ENCODE results near the gene SNX9. TPM values are rescaled to one million over a fixed set of nuclear protein-coding genes. Genes with fewer than 3 reads are reported as not detected.
"Not testable (repeated sequence)": the region's sequence is repeated elsewhere in the genome, so short reads cannot be mapped to it uniquely, and the experiment has no call there.

The SNX9 gene
- total and polyA plus RNA-seq, 4 donors: 19.3 to 27.6 (median 23.3) TPM

DNA sequence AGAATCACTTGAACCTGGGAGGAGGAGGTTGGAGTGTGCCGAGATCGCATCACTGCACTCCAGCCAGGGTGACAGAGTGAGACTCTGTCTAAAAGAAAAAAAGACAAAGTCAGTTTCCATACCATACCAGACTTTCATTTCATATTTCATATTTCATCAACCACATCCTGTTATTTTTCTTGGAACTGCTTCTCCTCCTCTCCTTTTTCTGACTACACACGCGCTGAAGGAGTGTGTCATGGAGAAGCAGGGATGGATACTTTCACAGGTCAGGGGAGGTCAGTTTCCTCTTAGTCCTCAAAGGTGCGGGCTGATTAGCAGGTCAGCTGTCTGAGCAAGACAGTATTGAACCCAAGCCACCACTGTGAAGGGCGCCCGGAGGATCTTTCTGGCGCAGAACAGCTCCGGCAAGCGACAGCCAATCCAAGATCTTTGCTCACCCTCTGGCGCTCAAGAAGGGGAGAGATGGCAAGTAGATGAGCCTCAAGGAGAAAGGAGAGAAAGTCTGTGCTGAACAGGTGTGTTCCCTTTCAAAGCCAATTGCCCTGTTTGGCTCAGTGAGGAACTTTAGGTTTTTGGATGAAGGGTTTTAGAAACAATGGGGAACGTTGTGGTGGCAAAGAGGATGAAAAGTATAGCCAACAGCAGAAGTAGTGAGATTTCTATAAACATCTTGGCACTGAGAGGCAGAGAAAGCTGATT lies 139.7 kb downstream of the SNX9 start:
- H3K4me3 ChIP-seq (ENCODE audit: low read depth, low read length): no peak overlapping the region
- peaks cover 3% of the 10 kb centered on the region for H3K4me1 ChIP-seq (ENCODE audit: control insufficient read depth, insufficient read depth, low read length)
- no peaks in the 10 kb centered on the region for H3K27me3 ChIP-seq (ENCODE audit: control insufficient read depth, insufficient read depth, low read length)
- peak in 1 of 6 donors; percentile 65 for DNase-seq (ENCODE audit: low read depth in 4 of 6, low spot score in 6 of 6)
- peaks cover 6% of the 10 kb centered on the region for H3K9me3 ChIP-seq (ENCODE audit: control insufficient read depth, insufficient read depth, low read length)
- H3K36me3 ChIP-seq (ENCODE audit: control insufficient read depth, insufficient read depth, low read length): no peaks in the 10 kb centered on the region
- H3K27ac ChIP-seq (ENCODE audit: low read depth, low read length): no peak overlapping the region
- WGBS (ENCODE audit: insufficient coverage): 85% methylated on average over 7 of the region's 12 CpGs

GRCh38 chr6:157964100-157964499 lies 141.1 kb downstream of the SNX9 start:
- Histone ChIP-seq H3K27ac (ENCODE audit: low read depth, low read length) (no peak overlapping the region), H3K4me3 (ENCODE audit: low read depth, low read length) (no peak overlapping the region), H3K4me1 (ENCODE audit: control insufficient read depth, insufficient read depth, low read length) (peaks cover 3% of the 10 kb centered on the region), H3K27me3 (ENCODE audit: control insufficient read depth, insufficient read depth, low read length) (no peaks in the 10 kb centered on the region), H3K9me3 (ENCODE audit: control insufficient read depth, insufficient read depth, low read length) (peaks cover 2% of the 10 kb centered on the region), H3K36me3 (ENCODE audit: control insufficient read depth, insufficient read depth, low read length) (no peaks in the 10 kb centered on the region)
- 100% methylated on average over 1 of the region's 3 CpGs for WGBS (ENCODE audit: insufficient coverage)
- no peak for DNase-seq (ENCODE audit: low read depth in 4 of 6, low spot score in 6 of 6)

DNA sequence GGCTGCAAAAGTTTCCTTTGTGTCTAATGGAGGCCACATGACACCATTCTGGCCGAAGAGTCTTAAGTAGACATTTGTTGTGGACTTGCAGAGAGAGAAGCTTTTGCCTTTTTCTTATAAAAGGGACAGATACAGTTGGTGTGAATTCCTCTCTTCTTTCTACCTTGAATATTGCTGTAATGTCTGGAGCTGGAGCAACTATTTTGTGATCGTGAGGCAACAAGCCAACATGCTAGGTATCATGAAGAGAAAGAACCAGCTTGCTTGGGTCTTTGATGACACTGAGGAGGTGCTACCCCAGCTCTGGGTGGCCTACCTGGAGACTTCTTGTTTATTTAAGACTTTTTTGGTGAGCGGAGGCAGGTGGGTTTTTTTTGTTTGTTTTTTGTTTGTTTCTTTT lies 142.3 kb downstream of the SNX9 start:
- WGBS (ENCODE audit: insufficient coverage): 96% methylated on average over 2 of the region's 3 CpGs
- H3K27ac ChIP-seq (ENCODE audit: low read depth, low read length): no peak overlapping the region
- DNase-seq (ENCODE audit: low read depth in 4 of 6, low spot score in 6 of 6): no peak

DNA sequence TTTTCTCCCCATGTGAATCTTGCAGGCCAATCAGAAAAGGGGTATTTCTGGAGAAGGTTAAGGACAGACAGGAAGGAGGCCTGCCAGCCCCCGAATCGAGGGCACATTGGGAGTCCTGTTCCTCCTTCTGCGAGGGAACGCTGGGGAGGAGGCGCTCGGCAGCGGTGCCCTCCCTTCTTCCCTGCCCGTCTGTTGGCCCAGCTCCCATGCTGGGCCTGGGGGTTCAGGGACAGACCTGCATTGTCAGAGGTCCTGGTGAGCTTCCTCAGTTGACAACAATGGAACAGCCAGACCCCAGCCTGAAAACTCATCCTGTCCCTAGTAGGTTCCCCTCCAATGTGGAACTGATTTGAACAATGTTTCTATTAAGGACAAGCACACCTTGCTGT lies 143.5 kb downstream of the SNX9 start:
- no peaks in the 10 kb centered on the region for H3K27me3 ChIP-seq (ENCODE audit: control insufficient read depth, insufficient read depth, low read length)
- H3K9me3 ChIP-seq (ENCODE audit: control insufficient read depth, insufficient read depth, low read length): no peaks in the 10 kb centered on the region
- no peak overlapping the region for H3K4me3 ChIP-seq (ENCODE audit: low read depth, low read length)
- H3K27ac ChIP-seq (ENCODE audit: low read depth, low read length): no peak overlapping the region
- DNase-seq (ENCODE audit: low read depth in 4 of 6, low spot score in 6 of 6): no peak
- peaks cover 3% of the 10 kb centered on the region for H3K4me1 ChIP-seq (ENCODE audit: control insufficient read depth, insufficient read depth, low read length)
- 72% methylated on average over 8 of the region's 8 CpGs for WGBS (ENCODE audit: insufficient coverage)
- no peaks in the 10 kb centered on the region for H3K36me3 ChIP-seq (ENCODE audit: control insufficient read depth, insufficient read depth, low read length)

More for the DNA sequence above, 142.3 kb downstream of the SNX9 start:
- no peaks in the 10 kb centered on the region for H3K36me3 ChIP-seq (ENCODE audit: control insufficient read depth, insufficient read depth, low read length)
- peaks cover 3% of the 10 kb centered on the region for H3K4me1 ChIP-seq (ENCODE audit: control insufficient read depth, insufficient read depth, low read length)
- no peaks in the 10 kb centered on the region for H3K27me3 ChIP-seq (ENCODE audit: control insufficient read depth, insufficient read depth, low read length)
- no peaks in the 10 kb centered on the region for H3K9me3 ChIP-seq (ENCODE audit: control insufficient read depth, insufficient read depth, low read length)
- H3K4me3 ChIP-seq (ENCODE audit: low read depth, low read length): no peak overlapping the region

DNA sequence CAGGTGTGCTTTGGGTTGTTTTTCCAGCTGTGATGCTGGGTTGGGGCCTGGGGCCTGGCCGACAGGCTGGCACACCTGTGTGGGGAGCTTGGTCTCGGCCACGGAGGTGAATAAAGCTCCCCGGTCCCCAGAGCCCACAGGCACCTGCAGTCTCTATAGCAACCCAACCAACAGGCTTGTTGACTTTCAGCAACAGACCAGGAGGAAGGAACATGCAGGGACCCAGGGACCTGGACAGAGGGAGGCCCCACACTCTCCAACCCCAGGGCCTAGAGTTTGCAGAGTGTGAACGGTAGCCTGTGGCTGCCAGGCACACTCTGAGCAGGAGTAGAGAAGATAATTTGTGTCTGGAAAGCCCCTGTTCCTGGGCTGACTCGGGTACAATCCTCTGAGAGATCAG lies 144.0 kb downstream of the SNX9 start:
- Histone ChIP-seq H3K36me3 (ENCODE audit: control insufficient read depth, insufficient read depth, low read length) (no peaks in the 10 kb centered on the region), H3K4me3 (ENCODE audit: low read depth, low read length) (no peak overlapping the region), H3K27ac (ENCODE audit: low read depth, low read length) (no peak overlapping the region), H3K27me3 (ENCODE audit: control insufficient read depth, insufficient read depth, low read length) (no peaks in the 10 kb centered on the region), H3K4me1 (ENCODE audit: control insufficient read depth, insufficient read depth, low read length) (peaks cover 3% of the 10 kb centered on the region), H3K9me3 (ENCODE audit: control insufficient read depth, insufficient read depth, low read length) (no peaks in the 10 kb centered on the region)
- DNase-seq (ENCODE audit: low read depth in 4 of 6, low spot score in 6 of 6): no peak
- WGBS (ENCODE audit: insufficient coverage): 80% methylated on average over 2 of the region's 6 CpGs

DNA sequence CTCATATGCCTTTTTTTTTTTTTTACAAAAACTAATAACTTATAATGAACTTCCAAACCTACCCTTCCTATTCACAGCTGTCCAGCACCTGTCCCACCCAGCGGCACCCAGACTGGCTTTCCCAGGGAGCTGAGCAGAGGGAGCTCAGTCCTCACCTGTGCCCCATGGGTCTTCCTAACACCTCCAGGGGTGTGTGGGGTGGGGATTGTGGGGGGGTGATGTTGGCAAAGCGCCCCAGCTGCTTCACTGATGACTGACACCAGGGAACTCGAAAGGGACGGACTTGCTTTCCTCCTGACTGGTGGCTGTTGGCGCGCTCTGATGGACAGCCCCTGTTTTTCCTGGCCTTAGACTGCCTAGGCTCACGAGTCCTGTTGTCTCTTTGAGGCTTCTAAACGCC lies 144.4 kb downstream of the SNX9 start:
- Histone ChIP-seq H3K36me3 (ENCODE audit: control insufficient read depth, insufficient read depth, low read length) (no peaks in the 10 kb centered on the region), H3K27me3 (ENCODE audit: control insufficient read depth, insufficient read depth, low read length) (no peaks in the 10 kb centered on the region), H3K27ac (ENCODE audit: low read depth, low read length) (no peak overlapping the region), H3K4me3 (ENCODE audit: low read depth, low read length) (no peak overlapping the region), H3K9me3 (ENCODE audit: control insufficient read depth, insufficient read depth, low read length) (no peaks in the 10 kb centered on the region), H3K4me1 (ENCODE audit: control insufficient read depth, insufficient read depth, low read length) (peaks cover 3% of the 10 kb centered on the region)
- WGBS (ENCODE audit: insufficient coverage): 88% methylated on average over 5 of the region's 8 CpGs
- no peak for DNase-seq (ENCODE audit: low read depth in 4 of 6, low spot score in 6 of 6)

- not testable (repeated sequence) for H3K27me3 ChIP-seq (ENCODE audit: control insufficient read depth, insufficient read depth, low read length); H3K36me3 ChIP-seq (ENCODE audit: control insufficient read depth, insufficient read depth, low read length); H3K4me1 ChIP-seq (ENCODE audit: control insufficient read depth, insufficient read depth, low read length); H3K27ac ChIP-seq (ENCODE audit: low read depth, low read length); H3K4me3 ChIP-seq (ENCODE audit: low read depth, low read length); H3K9me3 ChIP-seq (ENCODE audit: control insufficient read depth, insufficient read depth, low read length); DNase-seq (ENCODE audit: low read depth in 4 of 6, low spot score in 6 of 6)
- 93% methylated on average over 3 of the region's 3 CpGs for whole genome bisulfite sequencing (ENCODE audit: insufficient coverage)
Measured at GRCh38 chr6:157972177-157972576, 149.1 kb downstream of the SNX9 start.

DNA sequence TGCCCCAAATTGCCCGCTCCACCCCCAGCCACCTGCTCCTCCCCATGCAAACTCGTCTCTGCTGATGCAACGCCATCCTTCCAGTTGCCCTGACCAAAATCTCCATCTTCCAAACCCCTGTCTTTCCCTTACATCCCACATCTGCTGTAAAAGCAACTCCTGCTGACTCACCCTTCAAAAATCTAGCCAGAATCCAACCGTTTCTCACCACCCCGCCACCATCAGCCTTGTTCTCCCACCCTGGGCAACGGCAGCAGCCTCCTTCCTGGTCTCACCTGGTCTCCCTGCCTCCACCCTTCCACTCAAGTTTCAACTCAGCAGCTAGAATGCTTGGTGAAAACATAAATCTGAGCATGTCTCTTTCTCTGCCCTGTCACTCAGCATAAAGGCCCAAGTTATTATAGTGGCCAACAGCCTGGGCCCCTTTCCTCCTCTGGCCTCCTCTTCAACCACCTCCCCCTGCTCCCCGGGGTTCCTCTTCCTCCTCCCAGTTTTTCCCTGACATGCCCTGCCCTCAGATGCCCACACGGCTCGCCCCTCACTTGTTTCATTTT lies 151.4 kb downstream of the SNX9 start:
- Histone ChIP-seq H3K9me3 (ENCODE audit: control insufficient read depth, insufficient read depth, low read length) (no peaks in the 10 kb centered on the region), H3K27ac (ENCODE audit: low read depth, low read length) (no peak overlapping the region), H3K4me1 (ENCODE audit: control insufficient read depth, insufficient read depth, low read length) (no peaks in the 10 kb centered on the region), H3K36me3 (ENCODE audit: control insufficient read depth, insufficient read depth, low read length) (no peaks in the 10 kb centered on the region), H3K27me3 (ENCODE audit: control insufficient read depth, insufficient read depth, low read length) (no peaks in the 10 kb centered on the region), H3K4me3 (ENCODE audit: low read depth, low read length) (no peak overlapping the region)
- 85% methylated on average over 9 of the region's 9 CpGs for WGBS (ENCODE audit: insufficient coverage)
- no peak for DNase-seq (ENCODE audit: low read depth in 4 of 6, low spot score in 6 of 6)

- no peak for DNase-seq (ENCODE audit: low read depth in 4 of 6, low spot score in 6 of 6)
- no peak overlapping the region for H3K27ac ChIP-seq (ENCODE audit: low read depth, low read length)
- 100% methylated on average over 1 of the region's 3 CpGs for WGBS (ENCODE audit: insufficient coverage)
- H3K36me3 ChIP-seq (ENCODE audit: control insufficient read depth, insufficient read depth, low read length): no peaks in the 10 kb centered on the region
- H3K4me1 ChIP-seq (ENCODE audit: control insufficient read depth, insufficient read depth, low read length): no peaks in the 10 kb centered on the region
- H3K9me3 ChIP-seq (ENCODE audit: control insufficient read depth, insufficient read depth, low read length): no peaks in the 10 kb centered on the region
- no peaks in the 10 kb centered on the region for H3K27me3 ChIP-seq (ENCODE audit: control insufficient read depth, insufficient read depth, low read length)
- no peak overlapping the region for H3K4me3 ChIP-seq (ENCODE audit: low read depth, low read length)
Measured at GRCh38 chr6:157974967-157975366, 151.9 kb downstream of the SNX9 start.

DNA sequence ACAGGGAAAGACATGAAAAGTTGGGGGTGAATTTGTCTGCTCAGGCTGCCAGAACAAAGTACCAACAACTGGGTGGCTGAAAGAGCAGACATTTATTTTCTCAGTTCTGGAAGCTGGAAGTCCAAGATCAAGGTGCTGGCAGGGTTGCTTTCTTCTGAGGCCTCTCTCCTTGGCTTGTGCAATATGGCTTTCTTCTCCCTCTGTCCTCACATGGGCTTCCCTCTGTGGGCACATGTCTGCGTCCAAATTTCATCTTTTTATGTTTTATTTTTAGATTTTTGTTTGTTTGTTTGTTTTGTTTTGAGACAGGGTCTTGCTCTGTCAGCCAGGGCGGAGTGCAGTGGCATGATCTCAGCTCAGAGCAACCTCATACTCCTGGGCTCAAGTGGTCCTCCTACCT lies 152.4 kb downstream of the SNX9 start:
- Histone ChIP-seq H3K4me3 (ENCODE audit: low read depth, low read length) (no peak overlapping the region), H3K36me3 (ENCODE audit: control insufficient read depth, insufficient read depth, low read length) (no peaks in the 10 kb centered on the region), H3K27ac (ENCODE audit: low read depth, low read length) (no peak overlapping the region), H3K9me3 (ENCODE audit: control insufficient read depth, insufficient read depth, low read length) (no peaks in the 10 kb centered on the region), H3K27me3 (ENCODE audit: control insufficient read depth, insufficient read depth, low read length) (no peaks in the 10 kb centered on the region), H3K4me1 (ENCODE audit: control insufficient read depth, insufficient read depth, low read length) (no peaks in the 10 kb centered on the region)
- no peak for DNase-seq (ENCODE audit: low read depth in 4 of 6, low spot score in 6 of 6)
- WGBS (ENCODE audit: insufficient coverage): 100% methylated on average over 1 of the region's 2 CpGs

Measured in spinal cord (tissue), 10 donors.